Measurements from ENCODE around the gene GPATCH3. TPM values are rescaled to one million over a fixed set of nuclear protein-coding genes. Genes with fewer than 3 reads are reported as not detected.

The GPATCH3 gene
- total and polyA plus RNA-seq, 8 donors, result 10.0 to 17.1 (median 14.4) TPM

DNA sequence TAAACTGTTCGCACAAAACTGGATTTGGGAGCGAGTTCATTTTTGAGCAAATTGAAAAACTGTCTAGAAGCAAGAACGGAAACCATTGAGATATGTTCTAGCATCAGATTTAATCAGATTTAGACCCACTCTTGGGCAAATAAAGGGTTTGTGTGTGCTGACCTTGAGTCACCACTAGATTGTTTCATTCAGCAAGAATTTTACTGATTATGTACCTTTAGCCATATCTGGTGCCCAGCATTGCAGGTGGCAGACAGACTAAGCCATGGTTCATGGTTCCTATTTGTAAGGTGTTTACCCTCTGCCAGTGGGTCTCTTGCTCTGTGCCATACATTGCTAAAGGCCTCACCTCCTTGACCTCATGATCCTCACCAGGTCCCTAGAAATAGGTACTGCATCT is 22.6 kb upstream of the GPATCH3 start:
- peak overlapping the region; percentile 98 to 100 for H3K4me3 ChIP-seq
- no peak for ATAC-seq

GRCh38 chr1:26922431-26922729 is 22.1 kb upstream of the GPATCH3 start:
- Histone ChIP-seq H3K4me3 (peak overlapping the region; percentile 98 to 100), H3K4me1 (peaks cover 13 to 32% of the 10 kb centered on the region in 2 donors), H3K36me3 (peaks cover 3 to 41% of the 10 kb centered on the region in 2 donors), H3K9me3 (no peaks in the 10 kb centered on the region), H3K27me3 (no peaks in the 10 kb centered on the region), H3K27ac (peak overlapping the region; percentile 82 to 91)
- intact Hi-C loops (cut with DNase I), result no loop called here
- DNase-seq (no peak), ATAC-seq (no peak)
- TF ChIP-seq, protein P1, sequence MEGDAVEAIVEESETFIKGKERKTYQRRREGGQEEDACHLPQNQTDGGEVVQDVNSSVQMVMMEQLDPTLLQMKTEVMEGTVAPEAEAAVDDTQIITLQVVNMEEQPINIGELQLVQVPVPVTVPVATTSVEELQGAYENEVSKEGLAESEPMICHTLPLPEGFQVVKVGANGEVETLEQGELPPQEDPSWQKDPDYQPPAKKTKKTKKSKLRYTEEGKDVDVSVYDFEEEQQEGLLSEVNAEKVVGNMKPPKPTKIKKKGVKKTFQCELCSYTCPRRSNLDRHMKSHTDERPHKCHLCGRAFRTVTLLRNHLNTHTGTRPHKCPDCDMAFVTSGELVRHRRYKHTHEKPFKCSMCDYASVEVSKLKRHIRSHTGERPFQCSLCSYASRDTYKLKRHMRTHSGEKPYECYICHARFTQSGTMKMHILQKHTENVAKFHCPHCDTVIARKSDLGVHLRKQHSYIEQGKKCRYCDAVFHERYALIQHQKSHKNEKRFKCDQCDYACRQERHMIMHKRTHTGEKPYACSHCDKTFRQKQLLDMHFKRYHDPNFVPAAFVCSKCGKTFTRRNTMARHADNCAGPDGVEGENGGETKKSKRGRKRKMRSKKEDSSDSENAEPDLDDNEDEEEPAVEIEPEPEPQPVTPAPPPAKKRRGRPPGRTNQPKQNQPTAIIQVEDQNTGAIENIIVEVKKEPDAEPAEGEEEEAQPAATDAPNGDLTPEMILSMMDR (IDR thresholded peaks at IDR 0.05), result no peak

More for the DNA sequence above, 22.6 kb upstream of the GPATCH3 start:
- TF ChIP-seq, protein P1 (IDR thresholded peaks at IDR 0.05), result no peak
- H3K9me3 ChIP-seq, result no peaks in the 10 kb centered on the region
- no peak for DNase-seq
- peaks cover 3 to 46% of the 10 kb centered on the region in 2 donors for H3K36me3 ChIP-seq
- peaks cover 13 to 32% of the 10 kb centered on the region in 2 donors for H3K4me1 ChIP-seq
- intact Hi-C loops (cut with DNase I), result no loop called here
- no peaks in the 10 kb centered on the region for H3K27me3 ChIP-seq
- no peak overlapping the region for H3K27ac ChIP-seq

DNA sequence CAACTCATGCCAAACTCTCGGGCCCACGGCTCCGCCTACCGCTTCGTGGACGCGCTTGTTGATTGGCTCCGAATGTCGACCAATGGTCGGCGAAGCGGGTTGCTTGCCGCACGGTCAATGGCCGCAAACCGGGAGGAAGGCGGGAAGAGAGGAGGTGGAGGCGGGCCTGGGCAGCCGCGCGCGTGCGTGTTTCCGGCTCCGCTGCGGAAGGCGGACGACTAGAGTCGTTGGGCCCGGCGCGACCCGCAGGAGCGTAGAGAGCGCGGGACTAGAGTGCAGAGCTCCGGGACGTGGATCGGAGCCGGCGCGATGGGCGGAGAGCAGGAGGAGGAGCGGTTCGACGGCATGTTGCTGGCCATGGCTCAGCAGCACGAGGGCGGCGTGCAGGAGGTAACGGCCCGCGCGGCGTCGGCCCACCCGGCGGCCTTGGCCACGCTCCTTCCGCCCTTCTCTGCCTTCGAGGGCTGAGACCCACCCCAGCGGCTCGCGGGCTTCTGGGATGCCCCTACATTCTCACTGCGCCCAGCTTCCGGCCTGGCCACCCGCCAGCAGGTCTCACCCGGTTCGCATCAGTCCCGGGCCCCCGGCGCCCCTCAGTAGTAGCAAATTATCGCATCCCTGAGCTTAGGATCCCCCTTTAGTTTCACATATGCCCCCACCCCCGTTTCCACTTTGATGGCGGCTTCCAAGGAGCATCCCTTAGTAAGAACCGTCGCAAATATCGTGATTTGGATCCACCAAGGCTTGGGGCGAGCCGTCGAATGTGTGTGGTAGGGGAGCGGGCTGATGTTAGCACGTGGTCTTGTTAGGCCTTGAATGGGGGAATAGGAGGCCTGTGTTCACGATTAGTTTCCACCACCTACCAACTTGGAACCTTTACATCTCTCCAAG is 21.5 kb upstream of the GPATCH3 start, which contains the start of gene NUDC:
NUDC (plus strand) TSS at position 204 of the 891 bp plus-strand sequence; CDS start at position 310, 106 bp downstream.
- Histone ChIP-seq H3K27me3 (no peaks in the 10 kb centered on the region), H3K9me3 (no peaks in the 10 kb centered on the region), H3K4me1 (peaks cover 13 to 32% of the 10 kb centered on the region in 2 donors), H3K4me3 (peak within 1 kb of the TSS; percentile 98 to 100), H3K27ac (peak within 1 kb of the TSS; percentile 82 to 91), H3K36me3 (peaks cover 3 to 36% of the 10 kb centered on the region in 2 donors)
- ATAC-seq, result peak; percentile 99
- TF ChIP-seq, protein P1 (IDR thresholded peaks at IDR 0.05), result no peak
- DNase-seq, result peak; percentile 94 to 99 (median 98)
- intact Hi-C loops (cut with DNase I), result no loop called here

GRCh38 chr1:26921126-26921539 is 20.9 kb upstream of the GPATCH3 start:
- ATAC-seq (peak; percentile 44), DNase-seq (no peak)
- Histone ChIP-seq H3K27ac (peak overlapping the region; percentile 82 to 91), H3K9me3 (no peaks in the 10 kb centered on the region), H3K36me3 (peaks cover 3 to 29% of the 10 kb centered on the region in 2 donors), H3K27me3 (no peaks in the 10 kb centered on the region), H3K4me3 (peak overlapping the region; percentile 98 to 100), H3K4me1 (peaks cover 13 to 32% of the 10 kb centered on the region in 2 donors)
- TF ChIP-seq, protein P1 (IDR thresholded peaks at IDR 0.05), result no peak
- intact Hi-C loops (cut with DNase I), result no loop called here

DNA sequence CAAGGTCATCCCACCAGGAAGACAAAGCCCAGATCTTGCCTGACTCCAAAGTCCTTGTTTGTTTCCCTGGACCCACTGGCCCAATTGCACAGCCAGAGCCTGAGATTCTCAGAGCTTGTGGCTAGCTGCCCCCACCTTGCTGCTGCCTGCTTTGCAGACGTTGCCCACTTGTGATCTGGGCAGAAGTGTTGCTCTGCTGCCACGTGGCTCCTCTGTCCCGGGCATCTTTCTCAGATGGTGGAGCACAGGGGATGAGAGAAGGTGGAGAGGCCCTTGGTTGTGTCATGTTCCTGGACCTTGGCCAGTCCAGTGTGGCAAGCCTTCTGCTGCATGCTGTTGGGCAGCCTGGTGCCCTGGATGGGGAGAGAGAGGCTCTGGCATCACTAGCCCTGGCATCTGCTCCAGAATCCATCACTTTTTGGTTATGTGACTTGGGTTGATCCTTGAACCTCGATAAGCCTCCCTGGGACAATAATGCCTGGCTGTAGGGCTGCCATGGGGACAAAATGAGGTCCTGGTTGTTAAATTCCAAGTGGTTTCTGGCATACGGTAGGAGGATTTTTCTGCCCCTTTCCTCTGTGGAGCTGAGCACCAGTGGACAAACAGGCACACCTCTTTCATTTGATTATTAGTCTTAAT is 15.1 kb upstream of the GPATCH3 start:
- intact Hi-C loops (cut with DNase I), result no loop called here
- Histone ChIP-seq H3K36me3 (no peaks in the 10 kb centered on the region), H3K27ac (no peak overlapping the region), H3K4me1 (no peaks in the 10 kb centered on the region), H3K9me3 (no peaks in the 10 kb centered on the region), H3K27me3 (no peaks in the 10 kb centered on the region), H3K4me3 (no peak overlapping the region)
- ATAC-seq (peak; percentile 5), DNase-seq (peak in 1 of 4 donors; percentile 70)
- TF ChIP-seq, protein P1 (IDR thresholded peaks at IDR 0.05), result no peak

All from left lung (tissue), 10 donors.